Upper lobe of left lung (tissue), 4 donors: ENCODE data around the gene SRL.

ENCODE experiments used
- CTCF ChIP-seq, 6 experiments: fragments of 450-650 bp in 4 of 6; fragments of 200-600 bp in 2 of 6; sonication (generic) in 2 of 6; IDR thresholded peaks; one replicate each; pipeline ENCODE4 v1.5.1; 2016 to 2019; ENCODE audit warnings: antibody characterized with exemption in 6 of 6
- EP300 ChIP-seq, 4 donors: sonication (generic); formaldehyde crosslinking; IDR thresholded peaks; one replicate each; pipeline ENCODE4 v1.5.1; 2017; ENCODE audit warnings: antibody characterized with exemption in 4 of 4, control low read depth in 2 of 4
- POLR2A ChIP-seq, 4 donors: fragments of 450-650 bp; IDR thresholded peaks; one replicate each; pipeline ENCODE4 v1.5.1; 2016 to 2017; ENCODE audit warnings: antibody characterized with exemption in 4 of 4, mild to moderate bottlenecking in 2 of 4
- POLR2AphosphoS5 ChIP-seq, 2 donors: sonication (generic); formaldehyde crosslinking; IDR thresholded peaks; one replicate each; pipeline ENCODE4 v1.5.1; 2017; ENCODE audit warnings: antibody characterized with exemption in 2 of 2

- TF ChIP-seq CTCF (IDR thresholded peaks at IDR 0.05) (no peak), POLR2A (IDR thresholded peaks at IDR 0.05) (no peak), POLR2AphosphoS5 (IDR thresholded peaks at IDR 0.05) (no peak), EP300 (IDR thresholded peaks at IDR 0.05) (no peak)
These were observed 32.2 kb downstream of the SRL start for GRCh38 chr16:4209666-4210065.
